Loucy (cell line): ENCODE measurements around the gene SMURF2.

Experiments
- H2AFZ ChIP-seq: fragments of 200-600 bp; sonication (generic); 2 replicates; pipeline ENCODE4 v1.6.0; 2016; ENCODE audit warnings: antibody characterized with exemption, mild to moderate bottlenecking, low read length, moderate library complexity
- H3F3A ChIP-seq: fragments of 200-600 bp; 2 replicates; pipeline ENCODE4 v1.6.0; 2016; ENCODE audit warnings: antibody characterized with exemption, low read depth, mild to moderate bottlenecking
- H3K27me3 ChIP-seq: fragments of 200-600 bp; sonication (generic); 2 replicates; pipeline ENCODE4 v1.6.1; 2014; ENCODE audit warnings: low read length, mild to moderate bottlenecking; ENCODE audit not compliant: insufficient read depth, poor library complexity, severe bottlenecking
- H3K36me3 ChIP-seq: fragments of 200-600 bp; sonication (generic); 2 replicates; pipeline ENCODE4 v1.6.1; 2016; ENCODE audit warnings: low read length; ENCODE audit not compliant: insufficient read depth
- H3K4me1 ChIP-seq: fragments of 200-600 bp; sonication (generic); 2 replicates; pipeline ENCODE4 v1.5.1; 2014; ENCODE audit warnings: low read length, mild to moderate bottlenecking; ENCODE audit not compliant: insufficient read depth, poor library complexity, severe bottlenecking
- H3K4me2 ChIP-seq: fragments of 200-600 bp; sonication (generic); 2 replicates; pipeline ENCODE4 v1.6.0; 2014; ENCODE audit warnings: antibody characterized with exemption, low read length, low read depth, mild to moderate bottlenecking; ENCODE audit not compliant: poor library complexity, severe bottlenecking
- H3K4me3 ChIP-seq: fragments of 200-600 bp; sonication (generic); 2 replicates; pipeline ENCODE4 v1.5.1; 2014; ENCODE audit warnings: low read length, mild to moderate bottlenecking, mixed read lengths; ENCODE audit not compliant: poor library complexity, severe bottlenecking
- H3K79me2 ChIP-seq: fragments of 200-600 bp; sonication (generic); 2 replicates; pipeline ENCODE4 v1.6.1; 2014; ENCODE audit warnings: low read length; ENCODE audit not compliant: insufficient read depth
- H3K9ac ChIP-seq: fragments of 200-600 bp; sonication (generic); 2 replicates; pipeline ENCODE4 v1.6.0; 2014; ENCODE audit warnings: mild to moderate bottlenecking, low read depth, low read length, moderate library complexity; ENCODE audit not compliant: poor library complexity, severe bottlenecking
- H3K9me2 ChIP-seq: fragments of 200-600 bp; sonication (generic); replicated peaks from 2 replicates; pipeline ENCODE4 v1.6.1; 2016; ENCODE audit warnings: low read depth, low read length, mixed read lengths
- H3K9me3 ChIP-seq: fragments of 200-600 bp; sonication (generic); 2 replicates; pipeline ENCODE4 v1.6.1; 2014; ENCODE audit warnings: mild to moderate bottlenecking, antibody characterized with exemption, low read length, low read depth; ENCODE audit not compliant: insufficient read depth
- H4K20me1 ChIP-seq: fragments of 200-600 bp; sonication (generic); 2 replicates; pipeline ENCODE4 v1.6.0; 2014; ENCODE audit warnings: antibody characterized with exemption, low read length, mild to moderate bottlenecking; ENCODE audit not compliant: insufficient read depth, poor library complexity, severe bottlenecking
- EZH2phosphoT487 ChIP-seq: fragments of 200-600 bp; IDR thresholded peaks from 2 replicates; pipeline ENCODE4 v1.6.1; 2018; ENCODE audit warnings: antibody characterized with exemption, mild to moderate bottlenecking, moderate library complexity, borderline replicate concordance
- TF ChIP-seq, protein P1 (sequence below): fragments of 200-600 bp; sonication (generic); conservative IDR thresholded peaks from 2 replicates; pipeline ENCODE4 v1.5.1; 2014; ENCODE audit warnings: mild to moderate bottlenecking, antibody characterized with exemption, low read length

Gene SMURF2

GRCh38 chr17:64544742-64545141 is 117.4 kb downstream of the SMURF2 start:
- Histone ChIP-seq H3K9me2 (no peaks in the 10 kb centered on the region), H3K4me1 (no peaks in the 10 kb centered on the region), H2AFZ (no peak overlapping the region), H3K4me2 (no peak overlapping the region), H3K79me2 (no peaks in the 10 kb centered on the region), H3K27me3 (no peaks in the 10 kb centered on the region), H3K4me3 (no peak overlapping the region), H3F3A (no peaks in the 10 kb centered on the region), H4K20me1 (no peaks in the 10 kb centered on the region), H3K9me3 (no peaks in the 10 kb centered on the region), H3K36me3 (peaks cover 65% of the 10 kb centered on the region; the same call in 1 of the 2 replicates), H3K9ac (no peak overlapping the region)
- TF ChIP-seq EZH2phosphoT487 = no peak
- TF ChIP-seq, protein P1, sequence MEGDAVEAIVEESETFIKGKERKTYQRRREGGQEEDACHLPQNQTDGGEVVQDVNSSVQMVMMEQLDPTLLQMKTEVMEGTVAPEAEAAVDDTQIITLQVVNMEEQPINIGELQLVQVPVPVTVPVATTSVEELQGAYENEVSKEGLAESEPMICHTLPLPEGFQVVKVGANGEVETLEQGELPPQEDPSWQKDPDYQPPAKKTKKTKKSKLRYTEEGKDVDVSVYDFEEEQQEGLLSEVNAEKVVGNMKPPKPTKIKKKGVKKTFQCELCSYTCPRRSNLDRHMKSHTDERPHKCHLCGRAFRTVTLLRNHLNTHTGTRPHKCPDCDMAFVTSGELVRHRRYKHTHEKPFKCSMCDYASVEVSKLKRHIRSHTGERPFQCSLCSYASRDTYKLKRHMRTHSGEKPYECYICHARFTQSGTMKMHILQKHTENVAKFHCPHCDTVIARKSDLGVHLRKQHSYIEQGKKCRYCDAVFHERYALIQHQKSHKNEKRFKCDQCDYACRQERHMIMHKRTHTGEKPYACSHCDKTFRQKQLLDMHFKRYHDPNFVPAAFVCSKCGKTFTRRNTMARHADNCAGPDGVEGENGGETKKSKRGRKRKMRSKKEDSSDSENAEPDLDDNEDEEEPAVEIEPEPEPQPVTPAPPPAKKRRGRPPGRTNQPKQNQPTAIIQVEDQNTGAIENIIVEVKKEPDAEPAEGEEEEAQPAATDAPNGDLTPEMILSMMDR = no peak

GRCh38 chr17:64540118-64540776 is 121.9 kb downstream of the SMURF2 start:
- H3K4me1 ChIP-seq = no peaks in the 10 kb centered on the region
- no peak overlapping the region for H3K4me2 ChIP-seq
- H3K9me2 ChIP-seq = no peaks in the 10 kb centered on the region
- no peaks in the 10 kb centered on the region for H3K9me3 ChIP-seq
- H3K79me2 ChIP-seq = no peaks in the 10 kb centered on the region
- H3K4me3 ChIP-seq = no peak overlapping the region
- no peak for TF ChIP-seq EZH2phosphoT487
- TF ChIP-seq, protein P1 = no peak
- H3K27me3 ChIP-seq = no peaks in the 10 kb centered on the region
- H2AFZ ChIP-seq = no peak overlapping the region
- no peaks in the 10 kb centered on the region; the same call in 1 of the 2 replicates for H3F3A ChIP-seq
- no peak overlapping the region for H3K9ac ChIP-seq
- peaks cover 62% of the 10 kb centered on the region; the same call in 1 of the 2 replicates for H3K36me3 ChIP-seq
- H4K20me1 ChIP-seq = no peaks in the 10 kb centered on the region

DNA sequence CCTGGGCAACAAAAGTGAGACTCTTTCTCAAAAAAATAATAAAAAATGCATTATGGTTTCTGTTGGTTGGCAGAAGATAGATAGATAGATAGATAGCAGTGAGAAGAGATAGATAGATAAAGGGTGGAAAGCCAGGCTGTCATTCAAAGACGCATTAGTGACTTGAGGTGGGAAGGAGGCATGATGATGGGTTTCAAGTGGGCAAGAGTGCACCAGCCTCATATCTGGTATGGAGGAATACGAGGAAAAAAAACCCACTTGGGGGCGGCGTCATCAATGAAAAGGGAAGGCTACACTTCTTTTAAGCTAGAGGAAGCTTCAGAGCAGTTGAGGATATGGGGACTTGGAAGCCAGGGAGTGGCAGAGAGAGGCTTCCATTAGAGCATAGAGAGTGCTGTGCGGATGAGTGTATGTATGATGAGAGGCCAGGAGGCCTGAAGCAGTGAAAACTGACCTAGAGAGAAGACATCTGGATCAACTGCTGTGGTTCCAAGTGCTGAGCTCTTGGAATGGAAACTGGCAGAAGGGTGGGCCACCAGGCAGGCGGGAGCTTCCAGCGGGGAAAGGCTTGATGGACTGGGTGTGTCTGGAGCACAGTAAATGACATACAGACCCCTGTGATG is 123.5 kb downstream of the SMURF2 start:
- no peak for TF ChIP-seq EZH2phosphoT487
- TF ChIP-seq, protein P1 = no peak
- H3K27me3 ChIP-seq = no peaks in the 10 kb centered on the region
- no peaks in the 10 kb centered on the region for H3K9me2 ChIP-seq
- no peak overlapping the region for H3K4me2 ChIP-seq
- no peak overlapping the region for H2AFZ ChIP-seq
- H3K4me3 ChIP-seq = no peak overlapping the region
- H3K9me3 ChIP-seq = no peaks in the 10 kb centered on the region
- no peak overlapping the region for H3K9ac ChIP-seq
- H3K4me1 ChIP-seq = no peaks in the 10 kb centered on the region
- peaks cover 61% of the 10 kb centered on the region; the same call in 1 of the 2 replicates for H3K36me3 ChIP-seq
- H3F3A ChIP-seq = no peaks in the 10 kb centered on the region; the same call in 1 of the 2 replicates
- no peaks in the 10 kb centered on the region for H3K79me2 ChIP-seq
- no peaks in the 10 kb centered on the region for H4K20me1 ChIP-seq
